WTC11 (cell line): ENCODE results near the gene C20orf96. TPM values are rescaled to one million over a fixed set of nuclear protein-coding genes. Genes with fewer than 3 reads are reported as not detected.

Experiments used
- ATAC-seq: fragments of 200-7000 bp; cut with Tn5 transposase; 2 replicates; pipeline ENCODE4 v1.10.0; 2021; ENCODE audit warnings: mild to moderate bottlenecking, moderate library complexity
- CTCF ChIA-PET: fragments of 300-600 bp; sonication (Branson Sonifier 250); formaldehyde crosslinking; loops from one replicate; lab custom pipeline; 2021; ENCODE audit warnings: antibody characterized with exemption; lab: Charles Lee
- POLR2A ChIA-PET: fragments of 350-600 bp; sonication (Branson Sonifier 250); formaldehyde crosslinking; loops from one replicate; lab custom pipeline; 2021; ENCODE audit warnings: antibody characterized with exemption; lab: Charles Lee
- DNase-seq: peaks from one replicate; pipeline ENCODE4 v3.0.0; 2021; ENCODE audit warnings: low spot score
- H3K27ac Mint-ChIP-seq: 2 replicates; pipeline ENCODE4 v1.8.0; 2021; ENCODE audit warnings: mixed read lengths
- H3K27me3 Mint-ChIP-seq: 2 replicates; pipeline ENCODE4 v1.8.0; 2021; ENCODE audit warnings: low read depth, mild to moderate bottlenecking, moderate library complexity, mixed read lengths
- H3K36me3 Mint-ChIP-seq: 2 replicates; pipeline ENCODE4 v1.8.0; 2021; ENCODE audit warnings: mixed read lengths
- H3K4me1 Mint-ChIP-seq: 2 replicates; pipeline ENCODE4 v1.8.0; 2022; ENCODE audit warnings: mixed read lengths
- H3K4me3 Mint-ChIP-seq: 2 replicates; pipeline ENCODE4 v1.8.0; 2021; ENCODE audit warnings: mild to moderate bottlenecking, moderate library complexity, mixed read lengths
- H3K9me3 Mint-ChIP-seq: 2 replicates; pipeline ENCODE4 v1.8.0; 2021; ENCODE audit warnings: mixed read lengths
- ATF6 ChIP-seq: sonication (generic); formaldehyde crosslinking; IDR thresholded peaks from 2 replicates; pipeline ENCODE4 v1.8.1; 2023; ENCODE audit warnings: mild to moderate bottlenecking, missing genetic modification reagents
- CBFB ChIP-seq: sonication (generic); formaldehyde crosslinking; IDR thresholded peaks from 2 replicates; pipeline ENCODE4 v1.8.1; 2022; ENCODE audit warnings: mild to moderate bottlenecking, low read depth, missing genetic modification reagents
- E2F1 ChIP-seq: sonication (generic); formaldehyde crosslinking; IDR thresholded peaks from 2 replicates; pipeline ENCODE4 v1.8.0; 2022; ENCODE audit warnings: mild to moderate bottlenecking, missing genetic modification reagents
- E2F5 ChIP-seq: sonication (generic); formaldehyde crosslinking; IDR thresholded peaks from 2 replicates; pipeline ENCODE4 v1.8.1; 2022; ENCODE audit warnings: mild to moderate bottlenecking, moderate library complexity, missing genetic modification reagents
- EMX1 ChIP-seq: fragments of 250-450 bp; sonication (Bioruptor Pico); IDR thresholded peaks from 2 replicates; pipeline ENCODE4 v1.8.0; 2021; ENCODE audit warnings: mild to moderate bottlenecking
- ETV6 ChIP-seq: sonication (generic); formaldehyde crosslinking; IDR thresholded peaks from 2 replicates; pipeline ENCODE4 v1.8.1; 2022; ENCODE audit warnings: mild to moderate bottlenecking, missing genetic modification reagents
- JUN ChIP-seq: sonication (generic); formaldehyde crosslinking; IDR thresholded peaks from 2 replicates; pipeline ENCODE4 v1.8.0; 2023; ENCODE audit warnings: mild to moderate bottlenecking, missing genetic modification reagents
- NR2C2 ChIP-seq: sonication (generic); formaldehyde crosslinking; IDR thresholded peaks from 2 replicates; pipeline ENCODE4 v1.8.0; 2022; ENCODE audit warnings: mild to moderate bottlenecking, missing genetic modification reagents
- PREB ChIP-seq: sonication (generic); formaldehyde crosslinking; IDR thresholded peaks from 2 replicates; pipeline ENCODE4 v1.8.1; 2022; ENCODE audit warnings: mild to moderate bottlenecking, missing genetic modification reagents, moderate library complexity, borderline replicate concordance
- PRRX2 ChIP-seq: fragments of 250-450 bp; sonication (Bioruptor Pico); IDR thresholded peaks from 2 replicates; pipeline ENCODE4 v1.8.0; 2021; ENCODE audit warnings: mild to moderate bottlenecking
- RELA ChIP-seq: sonication (generic); formaldehyde crosslinking; IDR thresholded peaks from 2 replicates; pipeline ENCODE4 v1.8.1; 2022; ENCODE audit warnings: missing genetic modification reagents, mild to moderate bottlenecking, borderline replicate concordance
- SMAD4 ChIP-seq: sonication (generic); formaldehyde crosslinking; IDR thresholded peaks from 2 replicates; pipeline ENCODE4 v1.8.0; 2022; ENCODE audit warnings: mild to moderate bottlenecking, missing genetic modification reagents
- STAT6 ChIP-seq: sonication (generic); formaldehyde crosslinking; conservative IDR thresholded peaks from 2 replicates; pipeline ENCODE4 v1.8.1; 2023; ENCODE audit warnings: mild to moderate bottlenecking, low read depth, missing genetic modification reagents, moderate library complexity
- TCF7 ChIP-seq: sonication (generic); formaldehyde crosslinking; IDR thresholded peaks from 2 replicates; pipeline ENCODE4 v1.8.0; 2022; ENCODE audit warnings: mild to moderate bottlenecking, low read depth, missing genetic modification reagents, moderate library complexity
- TP53 ChIP-seq: sonication (generic); formaldehyde crosslinking; IDR thresholded peaks from 2 replicates; pipeline ENCODE4 v1.8.1; 2023; ENCODE audit warnings: mild to moderate bottlenecking, missing genetic modification reagents
- ZBTB21 ChIP-seq: sonication (generic); formaldehyde crosslinking; IDR thresholded peaks from 2 replicates; pipeline ENCODE4 v1.8.1; 2023; ENCODE audit warnings: mild to moderate bottlenecking, missing genetic modification reagents, borderline replicate concordance
- total RNA-seq: library from RNA; stranded (reverse); gene quantifications from 3 replicates; pipeline ENCODE4 v1.2.3, GENCODE V29; 2021

C20orf96 gene
- total RNA-seq, 1 experiment from 2014 or later = 22.1 TPM

- POLR2A ChIA-PET = interaction anchor here (0.7 to 6.3 kb wide), 4 partner anchors 11 to 55 kb away, joined by 3 to 110 read pairs (median 19); partner anchors contain the start of gene SOX12
- H3K4me1 Mint-ChIP-seq = peaks cover 57% of the 10 kb centered on the region
- peaks cover 22% of the 10 kb centered on the region for H3K36me3 Mint-ChIP-seq
Observed at GRCh38 chr20:298776-299391, 8.3 kb upstream of the C20orf96 start.

More at GRCh38 chr20:298776-299391, 8.3 kb upstream of the C20orf96 start:
- DNase-seq = no peak
- Mint-ChIP-seq H3K27ac (peak overlapping the region; percentile 100), H3K4me3 (peak overlapping the region; percentile 100), H3K9me3 (peaks cover 12% of the 10 kb centered on the region), H3K27me3 (peaks cover 36% of the 10 kb centered on the region)
- ATAC-seq = no peak
- TF ChIP-seq STAT6 (CRISPR knock-in tag) (no peak), TCF7 (no peak), JUN (CRISPR knock-in tag) (no peak), PREB (CRISPR knock-in tag) (no peak), CBFB (no peak), E2F1 (CRISPR knock-in tag) (no peak), EMX1 (CRISPR knock-in tag) (no peak), ZBTB21 (CRISPR knock-in tag) (no peak), E2F5 (CRISPR knock-in tag) (no peak), RELA (CRISPR knock-in tag) (no peak), NR2C2 (CRISPR knock-in tag) (no peak), ATF6 (CRISPR knock-in tag) (no peak), SMAD4 (no peak), ETV6 (CRISPR knock-in tag) (no peak), TP53 (CRISPR knock-in tag) (no peak), PRRX2 (CRISPR knock-in tag) (no peak)
- CTCF ChIA-PET = interaction anchor here (0.7 to 6.5 kb wide), 4 partner anchors 11 to 31 kb away, joined by 4 to 55 read pairs (median 33); partner anchors contain the start of gene SOX12
